CD4-positive, alpha-beta T cell (primary cell): ENCODE data around the gene HSP90AB1. TPM values are rescaled to one million over a fixed set of nuclear protein-coding genes. Genes with fewer than 3 reads are reported as not detected.

Source experiments
- ATAC-seq: fragments of 200-7000 bp; cut with Tn5 transposase; one replicate; pipeline ENCODE4 v1.10.0; 2022; ENCODE audit warnings: mild to moderate bottlenecking; ENCODE audit not compliant: poor library complexity
- CTCF ChIA-PET: fragments of 350-600 bp; sonication (Branson Sonifier 250); formaldehyde crosslinking; loops from one replicate; lab custom pipeline; 2021; ENCODE audit warnings: antibody characterized with exemption, inconsistent platforms; lab: Charles Lee
- POLR2A ChIA-PET: fragments of 350-600 bp; sonication (Branson Sonifier 250); formaldehyde crosslinking; loops from one replicate; lab custom pipeline; 2021; ENCODE audit warnings: antibody characterized with exemption, inconsistent platforms; lab: Charles Lee
- DNase-seq, 14 experiments: peaks; one replicate each; pipeline ENCODE4 v3.0.0-alpha.2; 2013 to 2020; ENCODE audit warnings: mixed read lengths in 2 of 14
- H3K27ac ChIP-seq, 2 donors: one replicate each; pipeline versions ENCODE4 v1.5.1 to v1.7.0; 2013; ENCODE audit warnings: low read length in 2 of 2, low read depth in 1 of 2, mild to moderate bottlenecking in 1 of 2
- H3K27me3 ChIP-seq, 2 experiments: 1 replicate in 1 of 2; 2 replicates in 1 of 2; pipeline versions ENCODE4 v1.6.1 to v1.7.0; 2013; ENCODE audit warnings: low read length in 2 of 2, control low read depth in 1 of 2, mild to moderate bottlenecking in 1 of 2, moderate library complexity in 1 of 2; ENCODE audit not compliant: insufficient read depth in 2 of 2, control insufficient read depth in 1 of 2
- H3K36me3 ChIP-seq: one replicate; pipeline ENCODE4 v1.6.1; 2013; ENCODE audit warnings: low read length, control low read depth; ENCODE audit not compliant: insufficient read depth
- H3K4me1 ChIP-seq: one replicate; pipeline ENCODE4 v1.6.1; 2013; ENCODE audit warnings: low read length, control low read depth; ENCODE audit not compliant: insufficient read depth
- H3K4me3 ChIP-seq: one replicate; pipeline ENCODE4 v1.5.1; 2013; ENCODE audit warnings: mild to moderate bottlenecking, low read length, moderate library complexity
- H3K9me3 ChIP-seq, 2 experiments: 1 replicate in 1 of 2; 2 replicates in 1 of 2; pipeline versions ENCODE4 v1.6.1 to v1.7.0; 2013; ENCODE audit warnings: low read length in 2 of 2, mild to moderate bottlenecking in 2 of 2, control low read depth in 1 of 2, moderate library complexity in 1 of 2; ENCODE audit not compliant: control insufficient read depth in 1 of 2, insufficient read depth in 1 of 2
- H3K27ac Mint-ChIP-seq: one replicate; pipeline ENCODE4 v1.8.0; 2020; ENCODE audit warnings: mixed read lengths
- H3K27me3 Mint-ChIP-seq: one replicate; pipeline ENCODE4 v1.8.0; 2021; ENCODE audit warnings: mixed read lengths
- H3K36me3 Mint-ChIP-seq: one replicate; pipeline ENCODE4 v1.8.0; 2021; ENCODE audit warnings: low read depth, mixed read lengths
- H3K4me1 Mint-ChIP-seq: one replicate; pipeline ENCODE4 v1.8.0; 2021; ENCODE audit warnings: low read depth, mixed read lengths
- H3K4me3 Mint-ChIP-seq: one replicate; pipeline ENCODE4 v1.8.0; 2020; ENCODE audit warnings: mild to moderate bottlenecking, mixed read lengths
- H3K9me3 Mint-ChIP-seq: one replicate; pipeline ENCODE4 v1.8.0; 2020; ENCODE audit warnings: mixed read lengths
- CTCF ChIP-seq: fragments of 200-600 bp; IDR thresholded peaks from one replicate; pipeline ENCODE4 v1.8.0; 2022; ENCODE audit warnings: antibody characterized with exemption, mild to moderate bottlenecking
- intact Hi-C, 2 experiments: fragments of 100-400 bp; cut with DNase I in 1 of 2; cut with micrococcal nuclease in 1 of 2; formaldehyde crosslinking; loops; one replicate each; pipeline versions ENCODE4 v1.15.1 to v1.9.0; 2023 to 2025; cut with DNase I, micrococcal nuclease
- total RNA-seq, 174 experiments: library from RNA in 2 of 174; stranded (reverse) in 2 of 174; gene quantifications; one replicate each; pipeline ENCODE4 v1.2.3 and lab custom pipeline; 2021 to 2026

Gene HSP90AB1
- total RNA-seq, 2 experiments from 2014 or later: 401 to 405 TPM

GRCh38 chr6:44271914-44272313 lies 25.0 kb downstream of the HSP90AB1 start:
- Histone ChIP-seq H3K27me3 (peaks cover 62 to 74% of the 10 kb centered on the region in 2 experiments), H3K36me3 (no peaks in the 10 kb centered on the region), H3K27ac (no peak overlapping the region), H3K4me3 (no peak overlapping the region), H3K9me3 (no peaks in the 10 kb centered on the region), H3K4me1 (peaks cover 21% of the 10 kb centered on the region)
- intact Hi-C loops: no loop called here
- POLR2A ChIA-PET: no interaction called here
- no peaks in the 10 kb centered on the region for H3K36me3 Mint-ChIP-seq
- no peak for DNase-seq
- no peak for TF ChIP-seq CTCF
- H3K27ac Mint-ChIP-seq: no peak overlapping the region
- H3K4me1 Mint-ChIP-seq: peaks cover 18% of the 10 kb centered on the region
- H3K4me3 Mint-ChIP-seq: peak overlapping the region; percentile 58
- no peak for ATAC-seq
- H3K27me3 Mint-ChIP-seq: peaks cover 65% of the 10 kb centered on the region
- H3K9me3 Mint-ChIP-seq: no peaks in the 10 kb centered on the region
- CTCF ChIA-PET: interaction anchor here (1.8 kb wide), 1 partner anchor 41 kb away, joined by 5 read pairs; the partner anchor contains the start of gene AARS2

GRCh38 chr6:44272529-44272928 lies 25.6 kb downstream of the HSP90AB1 start:
- intact Hi-C loops: no loop called here
- DNase-seq (no peak), ATAC-seq (no peak)
- ChIA-PET CTCF (no interaction called here), POLR2A (no interaction called here)
- peaks cover 21% of the 10 kb centered on the region for H3K4me1 ChIP-seq
- peaks cover 67 to 80% of the 10 kb centered on the region in 2 experiments for H3K27me3 ChIP-seq
- H3K4me3 ChIP-seq: no peak overlapping the region
- no peaks in the 10 kb centered on the region for H3K36me3 ChIP-seq
- Mint-ChIP-seq H3K27me3 (peaks cover 71% of the 10 kb centered on the region), H3K4me3 (peak overlapping the region; percentile 8), H3K27ac (no peak overlapping the region), H3K4me1 (peaks cover 19% of the 10 kb centered on the region), H3K36me3 (no peaks in the 10 kb centered on the region), H3K9me3 (no peaks in the 10 kb centered on the region)
- H3K27ac ChIP-seq: no peak overlapping the region
- no peak for TF ChIP-seq CTCF
- H3K9me3 ChIP-seq: no peaks in the 10 kb centered on the region

- DNase-seq (no peak), ATAC-seq (no peak)
- H3K27me3 ChIP-seq: peaks cover 70 to 86% of the 10 kb centered on the region in 2 experiments
- no peak overlapping the region for H3K27ac ChIP-seq
- H3K9me3 ChIP-seq: no peaks in the 10 kb centered on the region
- H3K4me3 ChIP-seq: no peak overlapping the region
- no peaks in the 10 kb centered on the region for H3K36me3 ChIP-seq
- ChIA-PET POLR2A (no interaction called here), CTCF (no interaction called here)
- no peak overlapping the region for H3K27ac Mint-ChIP-seq
- no peaks in the 10 kb centered on the region for H3K9me3 Mint-ChIP-seq
- no peak for TF ChIP-seq CTCF
- H3K4me3 Mint-ChIP-seq: no peak overlapping the region
- H3K4me1 ChIP-seq: peaks cover 21% of the 10 kb centered on the region
- intact Hi-C loops: no loop called here
- peaks cover 15% of the 10 kb centered on the region for H3K4me1 Mint-ChIP-seq
- no peaks in the 10 kb centered on the region for H3K36me3 Mint-ChIP-seq
- H3K27me3 Mint-ChIP-seq: peaks cover 74% of the 10 kb centered on the region
These were observed 26.2 kb downstream of the HSP90AB1 start for GRCh38 chr6:44272999-44273566.
